ENCODE measurements around the gene TSPAN9. TPM values are rescaled to one million over a fixed set of nuclear protein-coding genes. Genes with fewer than 3 reads are reported as not detected.

The TSPAN9 gene
- total RNA-seq, 1 donor from 2014 or later = 15.9 TPM

GRCh38 chr12:3167636-3168035 is 90.5 kb downstream of the TSPAN9 start:
- no peak for ATAC-seq

DNA sequence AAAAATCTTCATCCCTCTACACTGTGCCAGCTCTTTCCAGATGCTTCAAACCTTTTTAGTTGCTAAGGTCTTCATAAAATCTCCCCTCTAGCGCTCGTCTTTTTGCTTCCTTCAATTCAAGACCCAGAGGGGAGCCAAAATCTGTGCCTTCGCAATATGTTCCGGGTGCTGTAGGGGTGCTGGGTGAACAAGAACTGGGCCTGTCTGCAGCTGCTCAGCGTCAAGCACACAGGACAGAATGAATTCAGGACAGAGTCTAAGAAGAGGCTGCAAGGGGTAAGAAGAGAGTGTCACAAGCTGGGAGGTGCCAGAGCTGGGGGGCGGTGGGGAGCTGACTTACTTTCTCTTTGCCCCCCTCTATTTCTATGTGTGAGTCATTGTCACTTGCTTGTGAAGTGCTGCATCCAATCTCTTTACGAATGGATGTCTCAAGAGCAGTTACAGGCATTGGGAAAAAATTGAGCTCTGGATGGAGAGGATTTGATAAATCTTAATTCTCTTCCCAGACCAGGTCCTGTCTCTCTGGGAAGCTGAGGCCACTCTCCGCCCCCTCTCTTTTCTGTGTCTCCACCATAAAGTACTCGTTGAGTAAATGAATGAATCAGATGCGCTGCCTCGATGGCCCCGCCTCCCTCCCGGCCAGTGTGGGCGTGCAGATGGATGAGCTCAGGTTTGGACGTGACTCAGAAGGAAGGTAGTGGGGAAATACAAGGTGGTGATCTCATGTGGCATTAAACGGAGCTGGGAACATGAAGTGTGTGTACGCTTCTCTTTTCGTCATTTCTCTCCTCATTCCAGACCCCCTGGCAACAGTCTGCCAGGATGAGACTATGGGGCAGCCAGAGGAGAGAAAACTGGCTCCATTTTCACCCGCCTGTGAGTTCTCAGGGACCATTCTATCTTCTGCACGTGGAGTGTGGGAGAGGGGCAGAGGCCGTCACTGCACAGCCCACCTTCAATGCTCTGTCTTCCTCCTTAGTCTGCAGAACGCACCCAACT is 91.3 kb downstream of the TSPAN9 start:
- ATAC-seq = peak; percentile 91

DNA sequence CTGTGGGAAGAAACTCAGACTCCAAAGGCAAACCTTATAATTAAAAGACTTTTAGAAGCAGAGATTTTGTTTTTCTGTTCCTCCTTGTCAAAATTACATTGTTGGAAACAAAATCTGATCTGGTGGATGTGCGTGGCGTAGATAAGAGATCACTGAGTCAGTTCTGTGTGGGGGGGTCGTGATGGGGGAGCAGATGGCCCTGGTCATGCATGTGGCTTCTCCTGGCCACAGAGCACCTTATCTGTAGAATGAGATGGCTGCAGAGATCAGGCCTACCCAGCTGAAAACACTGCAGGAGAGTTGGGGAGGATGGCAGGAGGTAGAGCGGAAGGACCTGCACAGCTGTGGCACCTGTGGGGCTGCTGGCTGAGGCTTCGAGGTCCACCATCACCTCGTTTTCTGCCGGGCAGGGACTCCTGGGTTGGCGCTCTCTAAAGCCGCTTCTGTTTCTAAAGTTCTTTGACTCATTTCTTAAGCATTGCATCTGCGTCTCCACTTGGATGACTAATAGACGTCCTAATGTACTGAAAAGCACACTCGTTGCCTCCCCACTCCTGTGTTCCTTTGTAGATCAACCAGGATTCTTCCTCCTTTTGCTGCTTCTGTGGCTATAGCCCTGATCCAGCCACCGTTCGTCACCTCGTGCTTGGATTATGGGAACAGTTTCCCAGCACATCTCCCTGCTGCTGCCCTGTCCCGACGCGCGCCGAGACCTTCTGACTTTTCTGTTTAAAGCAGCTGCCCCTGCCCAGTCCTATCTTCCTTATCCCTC is 93.4 kb downstream of the TSPAN9 start:
- peak; percentile 61 for ATAC-seq

GRCh38 chr12:3171195-3171591 is 94.0 kb downstream of the TSPAN9 start:
- ATAC-seq = no peak

DNA sequence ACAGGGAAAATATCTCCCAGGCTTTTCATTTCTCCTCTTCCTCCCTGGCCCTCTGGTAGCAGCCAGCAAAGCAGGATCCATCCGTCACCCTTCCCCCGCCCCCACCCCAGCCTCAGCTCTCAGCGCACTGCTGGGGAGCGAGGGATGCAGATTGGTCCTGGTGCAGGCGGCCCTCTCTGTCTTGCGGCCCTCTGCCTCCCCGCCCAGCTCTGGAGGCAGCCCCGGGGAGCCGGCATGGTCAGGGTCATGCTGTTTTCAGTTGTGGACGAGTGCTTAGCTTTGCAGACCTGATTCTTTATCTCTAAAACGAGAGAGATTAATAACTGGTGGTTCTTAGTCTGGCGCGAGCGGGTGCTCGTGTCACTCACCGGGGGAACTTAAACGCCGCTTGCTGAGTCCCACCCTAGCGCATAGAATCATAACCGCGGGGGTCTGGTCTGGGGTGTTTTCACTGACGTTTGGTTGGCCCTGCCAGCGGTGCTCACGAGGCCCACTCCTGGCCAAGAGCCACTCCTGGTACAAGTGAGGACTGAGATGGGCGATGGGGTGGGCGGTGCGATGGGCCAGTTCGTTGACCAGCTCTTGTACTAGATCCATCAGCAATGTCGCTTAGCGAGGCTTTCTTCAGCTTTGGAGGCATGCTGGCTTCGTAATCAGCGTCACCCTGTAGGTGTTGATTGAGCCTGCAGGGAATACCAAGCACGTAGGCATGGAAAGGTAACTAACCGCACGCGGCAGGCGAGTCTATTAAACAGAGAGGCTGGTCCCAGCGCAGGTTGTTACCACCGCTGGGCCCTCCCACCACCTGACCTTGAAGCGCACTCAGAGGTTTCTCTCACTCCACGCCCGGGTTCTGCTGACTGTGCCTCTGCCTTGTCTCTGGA is 95.2 kb downstream of the TSPAN9 start:
- no peak for ATAC-seq

GRCh38 chr12:3173008-3173553 is 95.9 kb downstream of the TSPAN9 start:
- no peak for ATAC-seq

GRCh38 chr12:3173912-3174311 is 96.7 kb downstream of the TSPAN9 start:
- no peak for ATAC-seq

DNA sequence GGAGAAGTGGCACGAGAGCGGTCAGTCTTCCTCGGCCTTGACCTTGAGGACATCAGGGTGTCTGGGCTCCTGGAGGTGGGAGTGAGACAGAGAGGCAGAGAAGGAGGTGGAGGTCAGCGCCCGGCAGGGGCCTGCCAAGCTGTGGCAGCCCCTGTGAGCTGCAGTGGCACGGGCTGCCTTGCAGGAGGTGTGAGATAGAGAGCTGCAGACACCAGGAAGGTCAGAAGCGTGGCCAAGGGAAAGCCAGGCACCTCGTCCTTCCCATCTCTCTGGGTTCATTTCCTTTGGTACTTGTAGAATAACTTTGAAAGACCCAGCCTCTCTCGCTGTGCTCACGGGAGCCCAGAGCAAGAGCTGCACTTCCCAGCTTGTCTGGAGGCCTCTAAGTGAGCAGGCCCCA is 98.1 kb downstream of the TSPAN9 start:
- ATAC-seq = no peak

GRCh38 chr12:3176754-3177153 is 99.6 kb downstream of the TSPAN9 start:
- no peak for ATAC-seq

- no peak for ATAC-seq
Measured at GRCh38 chr12:3177778-3178425, 100.7 kb downstream of the TSPAN9 start.

- ATAC-seq = no peak
Measured at GRCh38 chr12:3178671-3179313, 101.6 kb downstream of the TSPAN9 start.

- ATAC-seq = no peak
Measured at GRCh38 chr12:3179731-3180130, 102.6 kb downstream of the TSPAN9 start.

- ATAC-seq = peak; percentile 30
Measured at GRCh38 chr12:3182426-3182825, 105.2 kb downstream of the TSPAN9 start.

DNA sequence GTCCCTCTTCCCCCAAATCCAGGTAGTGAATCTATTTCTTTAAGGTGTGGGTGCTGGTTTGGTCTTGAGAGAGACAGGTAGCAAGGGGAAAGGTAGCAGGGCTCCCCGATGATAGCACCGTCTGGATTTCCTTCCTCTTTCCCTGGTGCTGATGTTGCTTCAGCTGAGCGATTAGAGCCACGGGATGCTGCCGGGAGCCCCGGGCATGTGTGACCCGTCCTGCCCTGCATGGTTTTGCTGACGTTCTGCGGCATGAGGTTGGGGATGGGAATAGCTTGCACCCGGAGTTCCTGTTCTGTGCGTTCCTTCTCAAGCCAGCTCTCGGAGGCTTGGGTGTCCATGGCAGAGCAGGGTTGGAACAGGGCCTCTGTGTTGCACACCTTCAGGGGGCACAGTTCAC is 107.3 kb downstream of the TSPAN9 start:
- no peak for ATAC-seq

GRCh38 chr12:3185260-3185870 is 108.2 kb downstream of the TSPAN9 start:
- no peak for ATAC-seq

GRCh38 chr12:3186546-3187215 is 109.5 kb downstream of the TSPAN9 start:
- no peak for ATAC-seq

DNA sequence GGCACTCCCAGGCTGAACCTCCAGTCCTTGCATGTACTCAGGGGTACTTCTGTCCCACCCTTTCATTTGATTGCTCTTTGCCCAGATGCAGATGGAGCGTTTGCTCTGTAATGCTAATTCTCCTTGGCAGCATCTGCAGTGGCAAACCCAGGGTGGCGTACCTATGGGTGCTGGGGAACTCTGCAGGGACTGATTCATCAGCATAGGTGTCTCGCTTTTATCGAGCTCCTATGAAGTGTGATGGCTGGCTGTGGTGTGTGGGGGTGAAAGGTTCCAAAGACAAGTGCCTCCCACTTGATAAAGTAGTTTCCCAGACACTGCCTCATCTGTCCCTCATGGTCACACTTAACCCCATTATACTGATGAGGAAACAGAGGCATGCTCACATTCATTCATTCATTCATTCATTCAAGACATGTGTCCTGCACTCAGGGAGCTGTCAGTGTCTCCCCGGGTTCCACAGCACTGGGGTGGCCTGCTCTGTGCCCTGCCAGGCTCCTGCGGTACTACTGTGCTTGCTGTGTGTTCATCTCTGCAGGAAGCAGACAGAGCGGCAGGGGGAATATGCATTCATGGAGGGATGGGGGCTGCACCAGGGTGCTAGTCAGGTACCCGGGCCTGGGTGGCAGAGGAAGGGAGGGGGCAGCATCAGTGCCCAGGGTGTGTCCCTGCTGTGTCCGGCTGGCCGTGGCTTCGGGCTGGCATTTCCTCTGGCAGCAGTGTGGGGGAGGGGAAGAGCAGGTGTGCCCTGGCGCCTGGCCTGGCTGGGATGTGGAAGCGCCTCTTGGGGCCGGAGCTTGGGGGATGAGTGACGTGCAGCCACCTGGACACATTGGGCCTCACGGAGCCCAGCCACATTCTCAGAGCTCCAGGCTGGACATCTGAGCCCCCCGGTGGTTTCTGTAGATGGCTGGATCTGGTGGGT is 110.9 kb downstream of the TSPAN9 start:
- ATAC-seq = no peak

- no peak for ATAC-seq
Measured at GRCh38 chr12:3189282-3189681, 112.1 kb downstream of the TSPAN9 start.

DNA sequence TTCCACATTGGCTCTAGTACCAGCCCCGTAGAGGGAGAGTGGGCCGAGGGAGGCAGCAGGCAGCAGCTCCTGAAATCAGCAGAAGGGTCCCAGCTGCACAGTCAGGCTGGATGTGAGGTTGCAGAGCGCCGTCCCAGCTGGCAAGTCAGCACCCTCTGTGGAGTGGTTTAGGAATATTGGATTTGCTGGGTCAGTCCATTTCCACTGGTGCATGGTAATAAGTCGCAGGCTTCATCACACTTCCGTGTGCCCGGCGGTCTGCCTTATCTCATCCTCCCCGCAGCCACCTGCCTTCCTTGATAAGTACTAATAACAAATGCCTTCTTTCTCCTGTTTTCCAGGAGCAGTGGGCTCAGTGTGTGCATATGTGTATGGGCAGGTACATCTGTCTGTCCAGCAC is 112.9 kb downstream of the TSPAN9 start:
- ATAC-seq = no peak

All from esophagus mucosa (tissue), 1 donor.